A549 treated with AZD2906 at 1 μM for 4 hours (cell line): Measurements from ENCODE around the gene ARL16. TPM values are rescaled to one million over a fixed set of nuclear protein-coding genes. Genes with fewer than 3 reads are reported as not detected.

Experiments used
- total RNA-seq: library from RNA; stranded (reverse); fragments of 200-300 nt; extraction: Qiagen RNA extraction; gene quantifications from 5 replicates; pipeline ENCODE4 v1.2.3, GENCODE V29; 2022

Gene ARL16, protein sequence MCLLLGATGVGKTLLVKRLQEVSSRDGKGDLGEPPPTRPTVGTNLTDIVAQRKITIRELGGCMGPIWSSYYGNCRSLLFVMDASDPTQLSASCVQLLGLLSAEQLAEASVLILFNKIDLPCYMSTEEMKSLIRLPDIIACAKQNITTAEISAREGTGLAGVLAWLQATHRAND
- 44.8 to 49.2 TPM (median 48.3 TPM) in 5 replicates for total RNA-seq

DNA sequence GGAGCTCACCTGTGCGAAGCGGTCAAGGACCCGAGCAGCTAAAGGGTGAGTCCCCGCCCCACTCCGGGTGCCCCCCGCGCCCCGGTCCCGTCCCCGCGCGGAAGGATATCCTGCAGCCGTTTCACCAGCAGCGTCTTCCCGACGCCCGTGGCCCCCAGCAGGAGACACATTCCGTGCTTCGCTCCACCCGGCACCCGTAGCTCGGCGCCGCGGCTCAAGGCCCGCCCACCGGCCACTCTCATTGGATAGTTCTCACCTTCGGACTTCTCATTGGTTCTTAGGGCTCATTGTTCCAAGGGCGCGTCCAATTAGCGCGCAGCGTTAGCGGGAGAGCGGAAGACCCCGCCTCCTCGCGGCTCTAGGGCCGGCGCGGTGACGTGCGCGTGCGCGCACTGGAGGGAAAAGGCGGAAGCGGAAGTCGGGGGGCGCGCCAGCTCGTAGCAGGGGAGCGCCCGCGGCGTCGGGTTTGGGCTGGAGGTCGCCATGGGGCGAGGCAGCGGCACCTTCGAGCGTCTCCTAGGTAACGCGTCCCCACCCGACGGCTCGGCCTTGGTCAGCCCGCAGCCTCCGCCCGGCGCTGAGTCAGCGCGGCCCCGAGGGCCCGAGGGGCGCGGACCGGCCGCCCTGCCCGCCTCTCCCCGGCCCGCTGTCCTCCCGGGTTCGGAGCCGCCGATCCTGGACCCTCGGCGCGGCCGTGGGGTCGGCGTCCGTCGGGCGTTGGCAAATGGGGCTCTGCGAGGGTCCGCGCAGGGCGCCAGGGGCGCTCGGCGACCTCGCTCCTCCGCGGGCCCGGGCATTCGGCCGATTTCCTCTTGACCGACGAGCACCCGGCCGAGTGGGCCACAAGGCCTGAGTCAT, at the start of gene ARL16, which contains the start of gene HGS:
ARL16 (minus strand) TSS at position 214 of the 858 bp plus-strand sequence; CDS start at position 170, 44 bp downstream.
HGS (plus strand) TSS at position 428 of the 858 bp plus-strand sequence; CDS start at position 484, 56 bp downstream.

DNA sequence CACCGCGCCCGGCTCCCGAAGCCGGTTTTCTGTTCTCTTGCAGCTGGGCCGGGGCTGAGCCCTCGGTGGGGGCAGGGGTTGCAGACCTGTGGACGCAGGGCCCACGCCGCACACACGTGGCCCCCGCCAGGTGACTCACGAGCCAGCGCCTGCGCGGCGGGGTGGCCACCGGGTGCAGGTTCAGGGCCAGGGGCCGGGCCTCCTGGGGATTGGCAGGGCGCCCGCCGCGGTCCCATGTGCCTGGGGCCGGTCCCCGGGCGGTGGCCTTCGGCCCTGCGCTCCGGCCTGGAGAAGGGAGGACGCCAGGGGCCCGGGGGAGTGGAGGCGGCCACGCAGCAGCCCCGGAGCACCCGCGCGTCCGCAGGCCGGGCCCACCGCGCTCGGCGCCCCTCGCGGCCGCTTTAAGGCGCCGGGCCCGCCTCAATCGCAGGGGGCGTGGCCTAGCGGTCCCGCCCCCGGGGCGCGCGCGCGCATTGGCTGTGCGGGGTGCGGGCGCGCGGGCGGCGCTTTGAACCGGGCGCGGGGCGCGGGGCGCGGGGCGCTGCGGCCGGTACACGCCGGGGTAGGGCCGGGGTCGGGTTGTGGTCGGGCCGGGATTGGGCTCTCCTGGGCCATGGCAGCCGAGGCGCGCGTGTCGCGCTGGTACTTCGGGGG, 28.3 kb upstream of the ARL16 start, which contains the start of gene SLC25A10:
SLC25A10 (plus strand) TSS at position 471 of the 654 bp plus-strand sequence; CDS start at position 614, 143 bp downstream.

DNA sequence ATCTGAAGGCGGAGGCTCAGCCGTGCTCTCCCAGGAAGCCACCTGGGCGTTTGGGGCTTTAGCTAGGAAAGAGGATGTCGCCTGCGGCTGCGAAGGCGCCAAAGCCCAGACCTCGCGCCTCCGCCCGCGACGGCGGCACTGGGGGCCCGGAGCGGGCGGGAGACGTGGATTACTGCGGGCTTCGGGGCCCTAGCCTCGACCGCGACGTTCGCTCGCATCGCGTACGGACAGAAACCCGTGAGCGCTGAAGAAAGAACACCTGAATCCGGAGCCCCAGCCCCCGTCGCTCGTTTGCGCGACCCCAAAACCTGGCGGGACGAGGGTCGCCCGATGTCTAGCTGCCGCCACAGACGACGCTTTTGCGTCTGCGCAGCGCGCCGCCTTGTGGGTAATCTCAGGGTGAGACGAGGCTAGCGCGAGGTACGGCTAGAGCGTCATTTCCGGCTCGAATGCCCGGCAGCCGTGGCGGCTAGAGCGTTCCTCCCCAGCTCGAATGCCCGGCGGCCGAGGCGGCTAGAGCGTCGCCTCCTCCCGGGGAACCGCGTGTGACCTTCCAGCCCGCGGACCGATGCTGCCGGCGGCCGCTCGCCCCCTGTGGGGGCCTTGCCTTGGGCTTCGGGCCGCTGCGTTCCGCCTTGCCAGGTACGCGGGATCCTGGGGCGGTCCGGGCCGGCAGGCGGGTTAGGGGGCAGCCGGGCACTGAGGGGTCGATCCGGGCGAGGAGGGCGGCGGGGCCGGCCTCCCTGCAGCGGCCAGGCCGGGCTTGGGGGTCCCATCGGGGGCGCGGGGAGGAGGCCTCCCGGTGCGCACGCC, 19.5 kb upstream of the ARL16 start, which contains the start of gene MRPL12:
MRPL12 (plus strand) TSS at position 434 of the 813 bp plus-strand sequence; CDS start at position 569, 135 bp downstream.

DNA sequence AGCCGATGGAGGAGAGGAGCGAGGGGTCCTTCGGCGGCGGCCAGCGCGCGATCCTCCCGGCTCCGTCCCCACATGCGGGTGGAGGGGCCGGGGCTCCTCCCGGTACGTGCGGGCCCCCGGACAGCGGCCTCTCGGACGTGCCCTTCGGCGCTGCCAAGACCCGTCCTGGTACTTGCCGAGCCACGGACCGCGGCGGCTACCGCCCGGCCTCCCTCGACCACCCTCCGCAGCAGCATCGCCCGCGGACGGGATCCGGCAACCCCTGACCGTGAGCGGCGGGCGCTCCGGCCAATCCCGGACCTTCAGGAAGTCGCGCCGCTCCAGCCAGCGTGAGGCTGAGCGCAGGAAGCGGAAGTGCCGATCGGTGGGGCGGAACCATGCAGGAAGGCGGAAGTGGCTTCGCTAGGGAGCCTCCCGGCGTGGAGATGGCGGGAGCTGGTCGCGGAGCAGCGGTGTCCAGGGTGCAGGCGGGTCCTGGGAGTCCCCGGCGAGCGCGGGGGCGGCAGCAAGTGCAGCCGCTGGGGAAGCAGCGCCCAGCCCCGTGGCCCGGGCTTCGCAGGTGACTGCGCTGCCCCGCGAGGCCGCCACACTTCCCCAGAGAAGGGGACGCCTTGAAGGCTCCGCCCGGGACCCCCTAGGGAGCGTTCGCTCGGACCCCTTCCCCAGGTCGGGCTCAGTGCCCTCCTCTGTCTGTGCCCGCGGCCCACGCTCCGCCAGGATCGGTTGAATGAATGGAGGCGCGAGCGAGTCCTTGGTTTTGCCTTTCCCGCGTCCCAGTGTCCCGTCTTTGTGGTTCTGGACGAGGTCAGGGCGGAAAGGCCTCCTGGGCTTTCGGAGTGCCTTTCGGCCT, 17.0 kb downstream of the ARL16 start, which contains the start of the genes CCDC137 and OXLD1:
CCDC137 (plus strand) TSS at position 396 of the 850 bp plus-strand sequence; CDS start at position 426, 30 bp downstream.
OXLD1 (minus strand) TSS at position 264 of the 850 bp plus-strand sequence; CDS start at position 236, 28 bp downstream.

DNA sequence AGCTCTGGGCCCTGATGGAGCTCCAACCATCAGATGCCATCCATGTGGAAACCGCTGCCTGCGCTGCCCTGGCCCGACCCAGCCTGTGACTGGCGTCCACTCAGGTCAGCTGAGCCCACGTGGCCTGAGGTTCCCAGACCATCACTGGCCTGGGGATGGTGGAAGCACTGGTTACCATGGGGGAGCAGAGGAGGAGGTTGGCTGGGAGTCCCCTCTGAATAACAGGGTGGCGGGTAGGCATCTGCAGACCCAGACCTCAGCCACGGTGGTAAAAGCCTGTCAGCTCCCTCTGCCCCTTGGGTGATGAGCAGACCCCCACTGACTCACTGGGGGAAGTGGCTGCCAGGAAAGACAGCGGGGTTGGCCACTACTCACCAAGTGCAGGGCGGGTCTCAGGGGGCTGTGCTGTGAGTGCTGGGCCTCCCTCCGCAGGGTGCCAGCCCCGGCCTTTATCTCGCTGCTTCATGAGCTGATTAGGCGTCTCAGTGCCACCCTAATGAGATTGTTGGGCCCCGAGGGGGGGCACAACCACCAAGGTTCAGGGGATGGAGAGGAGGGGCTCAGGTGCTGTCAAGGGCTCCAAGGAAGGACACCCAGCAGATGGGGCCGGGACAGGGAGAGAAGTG, 27.4 kb downstream of the ARL16 start, which contains the start of gene PDE6G:
PDE6G (minus strand) TSS at position 425 of the 626 bp plus-strand sequence. CDS start 3,237 bp downstream, outside the sequence.

DNA sequence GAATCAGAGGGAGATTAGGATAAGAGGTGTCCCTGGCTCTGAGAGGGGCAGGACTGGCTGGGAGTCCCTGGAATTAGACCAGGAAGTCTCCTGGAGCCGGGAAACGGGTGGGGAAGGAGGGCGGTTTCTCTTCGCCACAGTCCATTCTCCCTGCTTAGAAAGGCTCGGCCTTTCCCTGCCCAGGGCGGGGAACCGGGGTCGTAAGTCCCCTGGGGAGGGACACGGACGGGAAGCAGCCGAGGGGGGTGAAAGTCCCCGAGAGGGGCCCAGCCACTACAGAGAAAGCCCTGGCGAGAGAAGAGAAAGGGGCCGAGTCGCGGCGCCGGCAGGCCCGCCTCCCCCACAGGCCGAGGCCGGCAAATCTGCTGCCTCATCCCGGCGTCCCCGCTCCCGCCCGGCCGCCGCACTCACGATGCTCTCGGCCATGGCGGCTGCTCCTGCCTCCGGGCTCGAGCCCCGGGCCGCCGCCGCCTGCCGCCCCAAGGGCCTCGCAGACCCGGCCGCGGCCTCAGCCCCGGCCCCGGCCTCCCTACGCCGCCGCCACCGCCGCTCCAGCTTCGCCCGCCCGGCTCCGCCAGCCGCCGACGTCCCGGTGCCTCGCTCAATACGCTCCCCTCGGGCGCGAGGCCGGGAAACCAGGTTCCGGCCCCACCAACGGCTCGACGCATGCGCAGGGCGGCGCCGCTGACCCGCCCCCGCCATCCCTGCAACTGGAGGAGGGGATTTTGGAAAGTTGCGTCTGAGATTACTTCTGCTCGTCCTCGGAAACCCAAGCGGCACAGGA, 46.9 kb downstream of the ARL16 start, which contains the start of the genes NPLOC4 and TSPAN10:
NPLOC4 (minus strand) TSS at position 608 of the 784 bp plus-strand sequence; CDS start at position 426, 182 bp downstream.
TSPAN10 (plus strand) TSS at position 692 of the 784 bp plus-strand sequence. CDS start 5,217 bp downstream, outside the sequence.

Other genes with a start within 250 kb of the ARL16 start
- 4,866 to 7,505 TPM (median 5,499 TPM) in 5 replicates for gene ACTG1, start 171.0 kb downstream of the ARL16 start, total RNA-seq
- 0.86 to 1.6 TPM (median 1.3 TPM) in 5 replicates for gene FSCN2, start 155.4 kb downstream of the ARL16 start, total RNA-seq
- 18.3 to 26.8 TPM (median 23.8 TPM) in 5 replicates for gene FAAP100, start 131.4 kb downstream of the ARL16 start, total RNA-seq
- gene NPLOC4, start 46.7 kb downstream of the ARL16 start, total RNA-seq = 89.6 to 96.7 TPM (median 94.0 TPM) in 5 replicates
- 3.5 to 5.8 TPM (median 5.0 TPM) in 5 replicates for gene TSPAN10, start 46.6 kb downstream of the ARL16 start, total RNA-seq
- gene PDE6G, start 27.3 kb downstream of the ARL16 start, total RNA-seq = 1.5 to 2.8 TPM (median 2.4 TPM) in 5 replicates
- gene OXLD1, start 17.2 kb downstream of the ARL16 start, total RNA-seq = 31.9 to 66.1 TPM (median 60.6 TPM) in 5 replicates
- gene CCDC137, start 17.1 kb downstream of the ARL16 start, total RNA-seq = 58.3 to 69.6 TPM (median 60.1 TPM) in 5 replicates
- 127 to 207 TPM (median 193 TPM) in 5 replicates for gene HGS, start 214 bp upstream of the ARL16 start, total RNA-seq
- gene MRPL12, start 19.6 kb upstream of the ARL16 start, total RNA-seq = 223 to 334 TPM (median 303 TPM) in 5 replicates
- 26.6 to 46.9 TPM (median 43.3 TPM) in 5 replicates for gene SLC25A10, start 28.5 kb upstream of the ARL16 start, total RNA-seq
- gene GCGR, start 120.4 kb upstream of the ARL16 start, total RNA-seq = 0.14 to 0.55 TPM (median 0.34 TPM) in 5 replicates
- 79.5 to 107 TPM (median 101 TPM) in 5 replicates for gene MCRIP1, start 149.5 kb upstream of the ARL16 start, total RNA-seq
- gene PPP1R27, start 151.3 kb upstream of the ARL16 start, total RNA-seq = 0.08 to 0.35 TPM (median 0.18 TPM) in 5 replicates
- 673 to 727 TPM (median 692 TPM) in 5 replicates for gene P4HB, start 176.7 kb upstream of the ARL16 start, total RNA-seq
- gene ARHGDIA, start 187.5 kb upstream of the ARL16 start, total RNA-seq = 592 to 701 TPM (median 654 TPM) in 5 replicates
- 167 to 248 TPM (median 232 TPM) in 5 replicates for gene ALYREF, start 207.8 kb upstream of the ARL16 start, total RNA-seq
- 185 to 310 TPM (median 289 TPM) in 5 replicates for gene ANAPC11, start 207.9 kb upstream of the ARL16 start, total RNA-seq
- 0.33 to 0.67 TPM (median 0.49 TPM) in 5 replicates for gene NPB, start 218.4 kb upstream of the ARL16 start, total RNA-seq
- gene PCYT2, start 227.6 kb upstream of the ARL16 start, total RNA-seq = 14.1 to 18.1 TPM (median 16.6 TPM) in 5 replicates
- gene SIRT7, start 234.4 kb upstream of the ARL16 start, total RNA-seq = 27.2 to 45.6 TPM (median 41.6 TPM) in 5 replicates
- gene MAFG, start 243.9 kb upstream of the ARL16 start, total RNA-seq = 23.3 to 32.3 TPM (median 28.5 TPM) in 5 replicates